Measurements from ENCODE around the gene TCFL5. TPM values are rescaled to one million over a fixed set of nuclear protein-coding genes. Genes with fewer than 3 reads are reported as not detected.

Gene TCFL5
- total RNA-seq, 6 experiments from 2014 or later = 19.9 to 25.2 (median 21.1) TPM

- H3K4me3 Mint-ChIP-seq = no peak overlapping the region
- H3K9me3 Mint-ChIP-seq = no peaks in the 10 kb centered on the region
- TF ChIP-seq, protein P1, sequence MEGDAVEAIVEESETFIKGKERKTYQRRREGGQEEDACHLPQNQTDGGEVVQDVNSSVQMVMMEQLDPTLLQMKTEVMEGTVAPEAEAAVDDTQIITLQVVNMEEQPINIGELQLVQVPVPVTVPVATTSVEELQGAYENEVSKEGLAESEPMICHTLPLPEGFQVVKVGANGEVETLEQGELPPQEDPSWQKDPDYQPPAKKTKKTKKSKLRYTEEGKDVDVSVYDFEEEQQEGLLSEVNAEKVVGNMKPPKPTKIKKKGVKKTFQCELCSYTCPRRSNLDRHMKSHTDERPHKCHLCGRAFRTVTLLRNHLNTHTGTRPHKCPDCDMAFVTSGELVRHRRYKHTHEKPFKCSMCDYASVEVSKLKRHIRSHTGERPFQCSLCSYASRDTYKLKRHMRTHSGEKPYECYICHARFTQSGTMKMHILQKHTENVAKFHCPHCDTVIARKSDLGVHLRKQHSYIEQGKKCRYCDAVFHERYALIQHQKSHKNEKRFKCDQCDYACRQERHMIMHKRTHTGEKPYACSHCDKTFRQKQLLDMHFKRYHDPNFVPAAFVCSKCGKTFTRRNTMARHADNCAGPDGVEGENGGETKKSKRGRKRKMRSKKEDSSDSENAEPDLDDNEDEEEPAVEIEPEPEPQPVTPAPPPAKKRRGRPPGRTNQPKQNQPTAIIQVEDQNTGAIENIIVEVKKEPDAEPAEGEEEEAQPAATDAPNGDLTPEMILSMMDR (IDR thresholded peaks at IDR 0.05) = no peak
- H3K4me1 Mint-ChIP-seq (ENCODE audit: low read depth) = peaks cover 7% of the 10 kb centered on the region
- DNase-seq = no peak
- peaks cover 3% of the 10 kb centered on the region; the same call in 1 of the 2 replicates for H3K27me3 Mint-ChIP-seq (ENCODE audit: insufficient read depth)
- H3K27ac Mint-ChIP-seq = no peak overlapping the region
- peaks cover 25% of the 10 kb centered on the region for H3K36me3 Mint-ChIP-seq (ENCODE audit: low read depth)
Observed at GRCh38 chr20:62841705-62842212, 19.9 kb downstream of the TCFL5 start.

DNA sequence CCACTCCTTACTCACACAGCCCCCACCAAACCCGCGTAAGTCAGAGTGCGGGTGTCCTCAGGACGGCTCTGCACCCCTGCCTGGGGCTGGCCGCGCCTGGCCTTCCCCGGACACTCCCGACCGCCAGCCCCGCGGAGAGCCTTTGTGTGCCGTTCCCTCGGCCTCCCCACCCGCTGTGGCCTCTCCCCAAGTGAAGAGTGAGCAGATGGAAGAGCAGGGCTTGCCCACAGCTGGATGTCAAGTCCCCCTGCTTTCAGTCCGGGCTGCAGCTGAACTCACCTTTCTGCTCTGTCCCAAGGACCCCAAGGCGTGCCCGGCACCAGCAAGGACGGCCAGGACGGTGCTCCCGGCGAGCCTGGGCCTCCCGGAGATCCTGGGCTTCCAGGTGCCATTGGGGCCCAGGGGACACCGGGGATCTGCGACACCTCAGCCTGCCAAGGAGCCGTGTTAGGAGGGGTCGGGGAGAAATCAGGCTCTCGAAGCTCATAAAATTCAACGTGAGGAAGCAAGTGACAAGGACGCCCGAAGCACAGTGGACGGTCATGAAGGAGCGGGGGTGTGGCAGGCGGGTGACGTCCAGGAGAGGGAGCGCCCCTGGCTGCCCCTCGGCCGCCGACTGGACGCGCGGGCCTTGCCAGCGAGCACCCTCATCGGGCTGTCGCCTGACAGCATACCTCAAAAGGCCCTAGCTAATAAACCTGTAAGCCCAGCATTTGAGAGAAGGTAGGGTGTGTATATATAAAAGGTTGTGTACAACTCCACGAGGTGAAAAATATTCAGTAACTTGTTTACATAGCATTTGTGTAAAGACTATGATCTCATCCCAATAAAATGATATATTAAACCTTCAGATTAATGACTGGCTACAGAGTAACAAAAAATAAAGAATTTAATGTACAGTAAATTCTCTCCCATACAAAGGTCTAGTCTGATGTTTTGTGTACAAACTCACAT lies 21.1 kb downstream of the TCFL5 start:
- H3K27ac Mint-ChIP-seq = no peak overlapping the region
- no peak for DNase-seq
- peaks cover 7% of the 10 kb centered on the region for H3K4me1 Mint-ChIP-seq (ENCODE audit: low read depth)
- peaks cover 3% of the 10 kb centered on the region; the same call in 1 of the 2 replicates for H3K27me3 Mint-ChIP-seq (ENCODE audit: insufficient read depth)
- H3K4me3 Mint-ChIP-seq = no peak overlapping the region
- peaks cover 16% of the 10 kb centered on the region for H3K36me3 Mint-ChIP-seq (ENCODE audit: low read depth)
- H3K9me3 Mint-ChIP-seq = no peaks in the 10 kb centered on the region
- TF ChIP-seq, protein P1 (IDR thresholded peaks at IDR 0.05) = no peak

DNA sequence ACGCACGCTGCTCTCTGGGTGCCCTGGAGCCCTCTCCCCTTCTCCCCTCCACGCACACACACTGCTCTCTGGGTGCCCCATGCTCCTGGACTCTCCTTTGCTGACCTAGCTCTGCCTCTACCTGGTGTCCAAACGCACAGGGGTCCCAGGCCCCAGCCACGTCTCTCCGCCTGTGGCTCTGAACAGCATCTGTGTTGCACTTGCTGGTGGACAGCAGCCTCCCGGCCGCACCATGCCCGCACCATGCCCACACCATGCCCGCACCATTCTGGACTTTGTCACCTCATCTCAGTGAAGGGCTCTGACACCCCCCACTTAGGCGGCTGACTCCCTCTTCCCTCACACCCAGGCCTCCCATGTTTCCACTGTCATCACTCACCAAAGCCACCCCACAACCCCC lies 21.8 kb downstream of the TCFL5 start:
- H3K4me1 Mint-ChIP-seq (ENCODE audit: low read depth) = peaks cover 7% of the 10 kb centered on the region
- TF ChIP-seq, protein P1 (IDR thresholded peaks at IDR 0.05) = no peak
- H3K9me3 Mint-ChIP-seq = no peaks in the 10 kb centered on the region
- peaks cover 13% of the 10 kb centered on the region for H3K36me3 Mint-ChIP-seq (ENCODE audit: low read depth)
- H3K27ac Mint-ChIP-seq = no peak overlapping the region
- H3K27me3 Mint-ChIP-seq (ENCODE audit: insufficient read depth) = peaks cover 5% of the 10 kb centered on the region; the same call in 1 of the 2 replicates
- no peak for DNase-seq
- H3K4me3 Mint-ChIP-seq = no peak overlapping the region

- Mint-ChIP-seq H3K36me3 (ENCODE audit: low read depth) (peaks cover 12% of the 10 kb centered on the region), H3K4me1 (ENCODE audit: low read depth) (peaks cover 7% of the 10 kb centered on the region), H3K27me3 (ENCODE audit: insufficient read depth) (peaks cover 7% of the 10 kb centered on the region; the same call in 1 of the 2 replicates), H3K9me3 (no peaks in the 10 kb centered on the region), H3K27ac (no peak overlapping the region), H3K4me3 (no peak overlapping the region)
- no peak for DNase-seq
- TF ChIP-seq, protein P1 (IDR thresholded peaks at IDR 0.05) = no peak
Observed at GRCh38 chr20:62839261-62839660, 22.4 kb downstream of the TCFL5 start.

GRCh38 chr20:62838128-62838891 lies 23.3 kb downstream of the TCFL5 start:
- peaks cover 7% of the 10 kb centered on the region; the same call in 1 of the 2 replicates for H3K27me3 Mint-ChIP-seq (ENCODE audit: insufficient read depth)
- no peaks in the 10 kb centered on the region; the same call in 1 of the 2 replicates for H3K4me1 Mint-ChIP-seq (ENCODE audit: low read depth)
- H3K27ac Mint-ChIP-seq = no peak overlapping the region; the same call in 1 of the 2 replicates
- H3K36me3 Mint-ChIP-seq (ENCODE audit: low read depth) = peaks cover 5% of the 10 kb centered on the region; the same call in 1 of the 2 replicates
- no peak for DNase-seq
- H3K9me3 Mint-ChIP-seq = no peaks in the 10 kb centered on the region
- H3K4me3 Mint-ChIP-seq = no peak overlapping the region
- TF ChIP-seq, protein P1 (IDR thresholded peaks at IDR 0.05) = no peak

Measured in HFFc6 (cell line).